NCI-H1694 (cell line): ENCODE data around the gene HOXD12.

Experiments used
- DNase-seq: peaks from one replicate; lab custom pipeline; 2025; lab: John Stamatoyannopoulos, UW

HOXD12 gene

DNA sequence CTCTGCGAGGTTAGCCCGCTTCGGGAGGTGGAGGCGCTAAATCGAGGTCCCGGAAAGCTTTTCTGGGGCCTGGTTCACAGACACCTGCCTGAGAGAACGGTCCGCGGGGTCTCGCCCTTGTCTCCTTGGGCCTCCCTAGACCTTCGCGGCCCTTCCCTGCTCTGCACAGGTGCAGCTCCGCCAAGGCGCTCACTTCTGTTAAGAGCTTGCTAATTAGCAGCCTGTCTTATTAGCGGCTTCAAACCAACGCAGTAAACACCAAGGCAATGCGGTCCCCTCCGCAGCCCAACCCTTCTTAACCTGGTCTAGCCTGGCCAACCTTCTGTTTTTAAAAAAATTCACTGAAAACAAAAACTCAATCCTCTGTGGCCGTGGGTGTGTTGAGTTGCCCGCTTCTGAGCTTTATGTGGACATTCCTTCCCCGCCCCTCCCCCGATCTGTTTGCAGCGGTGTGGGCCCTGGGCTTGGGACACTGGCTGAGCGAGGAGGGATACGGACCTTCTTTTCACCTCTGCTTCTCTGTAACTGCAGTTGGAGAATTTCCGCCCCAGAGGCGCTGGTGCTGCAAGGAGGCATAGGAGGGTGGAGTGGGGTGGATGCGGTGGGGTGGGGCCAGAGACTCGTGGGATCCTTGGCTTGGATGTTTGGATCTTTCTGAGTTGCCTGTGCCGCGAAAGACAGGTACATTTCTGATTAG, 48.4 kb downstream of the HOXD12 start:
- no peak for DNase-seq

GRCh38 chr2:176148751-176149421, 49.3 kb downstream of the HOXD12 start:
- no peak for DNase-seq

DNA sequence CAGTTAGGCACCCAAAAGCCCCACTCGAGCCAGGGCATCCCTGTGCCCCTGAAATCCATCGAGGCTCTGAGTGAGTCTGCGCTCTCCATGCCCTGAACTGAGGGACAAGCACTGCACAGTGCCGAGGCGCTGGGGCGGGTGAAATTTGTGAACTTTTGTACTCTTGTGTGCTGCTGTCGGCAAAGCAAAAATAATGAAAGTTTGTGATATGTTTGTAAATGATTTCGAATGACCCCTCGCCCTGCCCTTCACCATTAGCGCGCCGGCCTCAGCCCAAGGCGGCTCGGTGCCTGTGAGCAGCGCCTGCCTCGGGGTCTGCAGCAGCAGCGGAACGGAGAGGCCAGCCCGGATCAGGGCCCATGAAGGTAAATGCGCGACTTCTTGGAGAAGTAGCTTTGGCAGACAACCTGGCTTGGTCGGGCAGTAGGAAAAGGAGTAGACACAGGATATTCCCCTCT, 49.9 kb downstream of the HOXD12 start:
- DNase-seq: no peak

GRCh38 chr2:176149939-176150583, 50.5 kb downstream of the HOXD12 start:
- no peak for DNase-seq

DNA sequence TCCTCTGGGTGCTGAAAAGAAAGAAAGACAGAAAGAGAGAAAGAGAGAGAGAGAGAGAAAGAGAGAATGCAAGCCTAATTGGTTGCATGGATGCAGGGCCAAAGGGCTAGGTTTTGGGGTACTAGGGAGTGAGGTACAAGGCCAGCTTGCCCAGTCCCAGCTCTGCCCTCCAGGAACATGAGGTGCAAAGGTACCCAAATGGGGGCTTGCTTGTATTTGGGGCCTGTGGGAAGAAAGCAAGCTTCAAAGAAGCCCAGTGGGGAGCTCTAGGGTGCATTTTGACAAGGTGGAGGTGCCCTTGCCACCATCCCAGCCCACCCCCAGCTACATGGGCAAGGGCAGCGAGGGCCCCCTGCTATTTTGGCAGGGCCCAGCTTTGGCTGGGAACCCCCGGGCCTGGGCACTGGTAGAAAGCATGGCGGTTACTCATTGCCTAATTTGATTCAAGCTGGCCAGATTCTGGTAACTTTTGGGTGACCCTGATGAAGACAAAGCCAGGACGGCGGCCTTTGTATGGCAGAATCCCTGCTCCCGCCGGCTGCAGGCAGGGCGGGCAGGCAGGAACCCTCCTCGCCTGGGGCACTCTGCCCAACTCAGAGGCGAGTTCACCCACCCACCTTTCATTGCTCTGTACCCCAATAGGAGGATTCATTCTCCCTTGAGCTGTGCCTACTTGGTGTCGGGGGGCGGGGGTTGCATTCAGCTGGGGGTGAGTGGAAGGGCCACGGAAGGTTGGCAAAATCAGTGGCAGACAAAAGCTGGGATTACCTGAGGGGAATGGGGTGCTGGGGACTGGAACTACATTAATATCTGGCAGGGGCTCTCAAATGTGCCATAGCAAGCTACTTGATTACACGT, 51.2 kb downstream of the HOXD12 start:
- no peak for DNase-seq

DNA sequence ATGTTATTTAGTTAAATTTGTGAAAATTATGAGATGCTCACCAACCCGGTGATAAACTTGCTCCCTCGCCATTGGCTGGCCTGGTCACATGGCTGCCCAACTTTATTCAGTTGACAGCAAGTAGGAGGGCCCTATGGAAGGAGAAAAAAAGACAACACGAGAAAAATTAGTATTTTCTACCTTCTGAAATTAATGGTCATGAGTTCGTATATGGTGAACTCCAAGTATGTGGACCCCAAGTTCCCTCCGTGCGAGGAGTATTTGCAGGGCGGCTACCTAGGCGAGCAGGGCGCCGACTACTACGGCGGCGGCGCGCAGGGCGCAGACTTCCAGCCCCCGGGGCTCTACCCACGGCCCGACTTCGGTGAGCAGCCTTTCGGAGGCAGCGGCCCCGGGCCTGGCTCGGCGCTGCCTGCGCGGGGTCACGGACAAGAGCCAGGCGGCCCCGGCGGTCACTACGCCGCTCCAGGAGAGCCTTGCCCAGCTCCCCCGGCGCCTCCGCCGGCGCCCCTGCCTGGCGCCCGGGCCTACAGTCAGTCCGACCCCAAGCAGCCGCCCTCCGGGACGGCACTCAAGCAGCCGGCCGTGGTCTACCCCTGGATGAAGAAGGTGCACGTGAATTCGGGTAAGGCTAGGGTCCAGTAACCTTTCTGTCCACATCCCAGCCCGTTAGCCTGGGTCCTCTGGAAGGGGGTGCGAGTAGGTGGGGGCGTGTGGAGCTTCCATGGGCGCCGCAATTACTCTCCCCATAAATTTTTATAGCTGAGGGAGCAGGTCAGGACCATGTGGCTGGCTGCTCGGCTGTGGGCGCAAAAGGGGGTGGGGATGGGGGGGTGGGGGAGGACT, 52.1 kb downstream of the HOXD12 start, which contains the start of gene HOXD4:
Gene HOXD4, plus strand, starts transcription at position 109 of the 846 bp plus-strand sequence. Its CDS starts 84 bp downstream, at position 193.
- DNase-seq: no peak
